ENCODE measurements around the gene PRDM5.

PRDM5 gene

DNA sequence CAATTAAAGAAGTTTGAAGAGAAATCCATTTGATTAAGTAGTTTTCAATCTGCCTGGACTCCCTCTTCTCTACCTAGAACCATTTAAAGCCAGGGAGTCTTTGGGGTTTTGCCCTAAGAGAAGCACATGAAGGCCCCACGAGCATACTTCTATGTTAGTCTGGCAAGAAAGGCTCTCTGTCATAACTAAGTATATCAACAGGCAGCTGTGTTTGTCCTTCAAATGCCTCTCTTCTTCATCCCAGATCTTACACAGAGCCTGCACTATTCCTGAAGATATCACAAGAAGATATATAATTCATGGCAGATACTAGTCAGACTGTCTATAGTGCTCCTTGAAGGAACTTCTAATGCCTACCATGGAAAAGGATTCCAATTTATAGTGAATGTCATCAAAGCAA is 206.2 kb downstream of the PRDM5 start:
- Histone ChIP-seq H3K9ac (ENCODE audit: insufficient read length, low read depth) (no peak overlapping the region), H3K36me3 (ENCODE audit: insufficient read depth, insufficient read length, low read length) (no peaks in the 10 kb centered on the region), H3K27me3 (ENCODE audit: insufficient read depth, insufficient read length) (no peaks in the 10 kb centered on the region), H3K4me3 (ENCODE audit: insufficient read length, low read depth) (no peak overlapping the region), H3K9me3 (ENCODE audit: insufficient read depth, low read length) (no peaks in the 10 kb centered on the region), H3K4me1 (ENCODE audit: insufficient read depth, insufficient read length) (no peaks in the 10 kb centered on the region)
- TF ChIP-seq ZNF274 (IDR thresholded peaks at IDR 0.05; ENCODE audit: low read depth, low read length) (no peak), SUZ12 (IDR thresholded peaks at IDR 0.05; ENCODE audit: extremely low read depth, insufficient read depth, insufficient read length) (no peak), YY1 (IDR thresholded peaks at IDR 0.05; ENCODE audit: insufficient read depth, insufficient read length) (no peak)
- no peak for DNase-seq (ENCODE audit: low read depth, low spot score)

DNA sequence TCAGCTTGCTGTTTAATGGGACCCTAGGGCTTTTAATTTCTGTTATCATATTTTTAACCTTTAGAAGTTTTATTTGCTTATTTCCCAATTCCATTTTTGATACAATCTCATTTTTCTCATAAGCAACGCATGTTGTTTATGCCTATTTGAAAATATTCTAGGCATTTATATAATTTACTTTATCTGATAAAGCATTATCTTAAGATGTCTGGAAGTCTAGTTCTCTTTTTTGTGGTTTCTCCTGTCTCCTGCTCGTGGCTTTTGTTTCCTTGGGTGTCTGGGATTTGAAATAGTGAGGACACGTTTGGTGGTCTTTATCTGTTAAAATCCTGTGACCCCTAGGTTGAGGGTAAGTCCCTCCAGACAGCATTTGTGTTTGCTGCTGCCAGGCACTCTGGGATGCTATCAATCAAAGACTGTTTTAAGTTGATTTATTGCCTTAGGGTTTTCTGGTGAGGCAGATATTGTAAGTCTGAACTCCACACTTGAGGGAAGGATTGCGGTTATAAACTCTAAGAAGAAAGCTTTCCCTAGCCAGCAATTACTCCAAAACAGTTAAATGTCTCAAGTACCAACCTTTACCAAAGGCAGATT is 208.0 kb downstream of the PRDM5 start:
- H3K27me3 ChIP-seq (ENCODE audit: insufficient read depth, insufficient read length) = no peaks in the 10 kb centered on the region
- DNase-seq (ENCODE audit: low read depth, low spot score) = no peak
- TF ChIP-seq SUZ12 (IDR thresholded peaks at IDR 0.05; ENCODE audit: extremely low read depth, insufficient read depth, insufficient read length) (no peak), ZNF274 (IDR thresholded peaks at IDR 0.05; ENCODE audit: low read depth, low read length) (no peak), YY1 (IDR thresholded peaks at IDR 0.05; ENCODE audit: insufficient read depth, insufficient read length) (no peak)
- no peak overlapping the region for H3K9ac ChIP-seq (ENCODE audit: insufficient read length, low read depth)
- H3K4me1 ChIP-seq (ENCODE audit: insufficient read depth, insufficient read length) = no peaks in the 10 kb centered on the region
- H3K4me3 ChIP-seq (ENCODE audit: insufficient read length, low read depth) = no peak overlapping the region
- no peaks in the 10 kb centered on the region for H3K9me3 ChIP-seq (ENCODE audit: insufficient read depth, low read length)
- H3K36me3 ChIP-seq (ENCODE audit: insufficient read depth, insufficient read length, low read length) = no peaks in the 10 kb centered on the region

DNA sequence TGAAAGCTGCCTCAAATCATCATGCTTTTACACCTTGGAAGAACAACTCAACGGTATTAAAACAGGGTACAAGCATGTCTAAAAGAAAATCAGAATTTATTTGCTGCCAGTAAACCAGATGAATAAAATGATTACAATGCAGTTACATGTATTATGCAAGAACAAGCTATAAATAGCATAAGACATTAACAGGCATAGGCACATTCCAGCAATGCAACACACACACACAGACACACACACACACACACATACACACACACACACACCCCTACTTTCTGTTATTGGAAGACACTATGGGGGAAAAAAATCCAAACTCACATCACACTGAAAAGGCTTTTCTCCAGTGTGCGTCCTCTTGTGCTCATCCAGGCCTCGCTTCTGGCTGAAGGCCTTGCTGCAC is 212.5 kb downstream of the PRDM5 start:
- no peaks in the 10 kb centered on the region for H3K36me3 ChIP-seq (ENCODE audit: insufficient read depth, insufficient read length, low read length)
- no peak overlapping the region for H3K9ac ChIP-seq (ENCODE audit: insufficient read length, low read depth)
- no peak for DNase-seq (ENCODE audit: low read depth, low spot score)
- H3K9me3 ChIP-seq (ENCODE audit: insufficient read depth, low read length) = no peaks in the 10 kb centered on the region
- H3K4me1 ChIP-seq (ENCODE audit: insufficient read depth, insufficient read length) = no peaks in the 10 kb centered on the region
- H3K4me3 ChIP-seq (ENCODE audit: insufficient read length, low read depth) = no peak overlapping the region
- H3K27me3 ChIP-seq (ENCODE audit: insufficient read depth, insufficient read length) = no peaks in the 10 kb centered on the region
- no peak for TF ChIP-seq SUZ12 (IDR thresholded peaks at IDR 0.05; ENCODE audit: extremely low read depth, insufficient read depth, insufficient read length)
- TF ChIP-seq ZNF274 (IDR thresholded peaks at IDR 0.05; ENCODE audit: low read depth, low read length) = no peak
- TF ChIP-seq YY1 (IDR thresholded peaks at IDR 0.05; ENCODE audit: insufficient read depth, insufficient read length) = no peak

DNA sequence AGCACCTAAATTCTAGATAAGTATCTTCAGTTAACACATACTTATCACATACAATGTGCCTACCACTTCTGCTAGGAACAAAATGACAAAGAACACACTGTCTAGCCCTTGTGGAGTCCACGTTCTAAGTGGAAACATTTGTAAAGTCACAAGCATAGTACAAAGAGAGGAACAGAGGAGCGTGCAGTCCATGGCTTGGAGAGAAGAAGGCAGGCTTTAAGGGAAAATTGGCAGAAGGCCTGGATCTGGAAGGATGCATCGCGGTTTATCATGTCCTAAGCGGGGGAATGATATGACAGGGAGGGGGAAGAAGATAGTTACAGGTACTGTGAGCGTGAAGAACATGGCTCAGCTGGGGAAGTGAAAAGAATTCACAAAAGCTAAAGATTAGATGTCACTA is 218.0 kb downstream of the PRDM5 start:
- DNase-seq (ENCODE audit: low read depth, low spot score) = no peak
- Histone ChIP-seq H3K9ac (ENCODE audit: insufficient read length, low read depth) (no peak overlapping the region), H3K36me3 (ENCODE audit: insufficient read depth, insufficient read length, low read length) (no peaks in the 10 kb centered on the region), H3K4me3 (ENCODE audit: insufficient read length, low read depth) (no peak overlapping the region), H3K9me3 (ENCODE audit: insufficient read depth, low read length) (no peaks in the 10 kb centered on the region), H3K4me1 (ENCODE audit: insufficient read depth, insufficient read length) (no peaks in the 10 kb centered on the region), H3K27me3 (ENCODE audit: insufficient read depth, insufficient read length) (no peaks in the 10 kb centered on the region)
- TF ChIP-seq YY1 (IDR thresholded peaks at IDR 0.05; ENCODE audit: insufficient read depth, insufficient read length) (no peak), SUZ12 (IDR thresholded peaks at IDR 0.05; ENCODE audit: extremely low read depth, insufficient read depth, insufficient read length) (no peak), ZNF274 (IDR thresholded peaks at IDR 0.05; ENCODE audit: low read depth, low read length) (no peak)

DNA sequence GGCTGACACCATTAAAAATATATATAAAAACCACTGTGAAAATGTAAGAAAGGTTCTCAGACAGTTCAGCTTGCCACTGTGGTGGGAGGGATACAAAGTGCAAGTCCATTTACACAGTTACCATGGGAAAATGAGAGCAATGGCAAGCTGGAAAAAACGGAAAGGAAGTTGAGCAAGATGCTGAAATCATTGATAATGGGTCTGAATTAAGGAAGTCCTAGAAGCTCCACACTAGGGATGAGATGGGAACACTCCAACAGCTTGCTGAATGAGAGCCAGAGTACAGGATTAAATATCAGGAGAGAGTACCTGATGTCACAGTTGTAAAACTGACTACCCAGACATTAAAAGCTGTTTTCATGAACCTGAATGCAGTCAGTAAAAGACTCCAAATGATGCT is 218.6 kb downstream of the PRDM5 start:
- H3K9me3 ChIP-seq (ENCODE audit: insufficient read depth, low read length) = no peaks in the 10 kb centered on the region
- H3K4me1 ChIP-seq (ENCODE audit: insufficient read depth, insufficient read length) = no peaks in the 10 kb centered on the region
- H3K4me3 ChIP-seq (ENCODE audit: insufficient read length, low read depth) = no peak overlapping the region
- H3K27me3 ChIP-seq (ENCODE audit: insufficient read depth, insufficient read length) = no peaks in the 10 kb centered on the region
- no peak for DNase-seq (ENCODE audit: low read depth, low spot score)
- TF ChIP-seq ZNF274 (IDR thresholded peaks at IDR 0.05; ENCODE audit: low read depth, low read length) (no peak), SUZ12 (IDR thresholded peaks at IDR 0.05; ENCODE audit: extremely low read depth, insufficient read depth, insufficient read length) (no peak), YY1 (IDR thresholded peaks at IDR 0.05; ENCODE audit: insufficient read depth, insufficient read length) (no peak)
- H3K36me3 ChIP-seq (ENCODE audit: insufficient read depth, insufficient read length, low read length) = no peaks in the 10 kb centered on the region
- H3K9ac ChIP-seq (ENCODE audit: insufficient read length, low read depth) = no peak overlapping the region

DNA sequence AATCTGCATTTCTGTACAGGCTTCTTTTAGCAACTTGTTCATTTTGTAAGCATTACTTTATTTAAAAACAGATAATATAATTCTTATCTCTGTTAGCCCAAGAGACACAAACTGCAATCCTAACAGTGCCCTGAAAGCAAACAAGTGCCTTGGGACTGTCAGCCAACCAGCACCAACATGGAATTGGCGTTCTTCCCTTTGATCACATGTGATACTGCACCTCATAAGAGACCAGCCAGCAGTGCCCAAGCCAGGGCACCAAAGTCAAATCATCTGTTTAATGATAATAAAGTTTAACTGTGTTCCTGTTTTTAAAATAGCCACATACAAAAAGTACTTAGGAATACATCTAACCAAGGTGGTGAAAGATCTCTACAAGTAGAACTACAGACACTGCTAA is 223.2 kb downstream of the PRDM5 start:
- no peaks in the 10 kb centered on the region for H3K4me1 ChIP-seq (ENCODE audit: insufficient read depth, insufficient read length)
- H3K9ac ChIP-seq (ENCODE audit: insufficient read length, low read depth) = no peak overlapping the region
- H3K9me3 ChIP-seq (ENCODE audit: insufficient read depth, low read length) = no peaks in the 10 kb centered on the region
- no peak for DNase-seq (ENCODE audit: low read depth, low spot score)
- TF ChIP-seq SUZ12 (IDR thresholded peaks at IDR 0.05; ENCODE audit: extremely low read depth, insufficient read depth, insufficient read length) = no peak
- no peak for TF ChIP-seq ZNF274 (IDR thresholded peaks at IDR 0.05; ENCODE audit: low read depth, low read length)
- no peak for TF ChIP-seq YY1 (IDR thresholded peaks at IDR 0.05; ENCODE audit: insufficient read depth, insufficient read length)
- no peak overlapping the region for H3K4me3 ChIP-seq (ENCODE audit: insufficient read length, low read depth)
- no peaks in the 10 kb centered on the region for H3K36me3 ChIP-seq (ENCODE audit: insufficient read depth, insufficient read length, low read length)
- no peaks in the 10 kb centered on the region for H3K27me3 ChIP-seq (ENCODE audit: insufficient read depth, insufficient read length)

DNA sequence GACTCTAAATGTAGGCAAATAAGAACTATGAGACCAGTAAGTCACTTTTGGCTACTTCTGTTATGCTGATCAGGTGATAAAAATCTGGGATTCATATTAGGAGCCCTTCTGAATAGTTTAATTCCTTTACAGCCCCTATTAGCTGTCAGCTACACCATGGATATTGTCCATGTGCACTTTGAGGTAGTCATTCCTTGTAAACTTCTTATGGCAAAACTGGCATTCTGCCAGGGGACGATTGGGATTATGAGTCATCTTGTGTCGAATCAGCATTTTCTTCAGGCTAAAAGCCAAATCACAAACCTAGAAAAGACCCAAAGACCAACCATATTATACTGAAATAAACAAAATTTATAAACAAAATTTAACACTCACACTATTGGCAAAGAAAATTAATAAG is 227.6 kb downstream of the PRDM5 start:
- Histone ChIP-seq H3K27me3 (ENCODE audit: insufficient read depth, insufficient read length) (no peaks in the 10 kb centered on the region), H3K4me1 (ENCODE audit: insufficient read depth, insufficient read length) (no peaks in the 10 kb centered on the region), H3K9ac (ENCODE audit: insufficient read length, low read depth) (no peak overlapping the region), H3K9me3 (ENCODE audit: insufficient read depth, low read length) (no peaks in the 10 kb centered on the region), H3K4me3 (ENCODE audit: insufficient read length, low read depth) (no peak overlapping the region), H3K36me3 (ENCODE audit: insufficient read depth, insufficient read length, low read length) (no peaks in the 10 kb centered on the region)
- no peak for TF ChIP-seq SUZ12 (IDR thresholded peaks at IDR 0.05; ENCODE audit: extremely low read depth, insufficient read depth, insufficient read length)
- no peak for TF ChIP-seq ZNF274 (IDR thresholded peaks at IDR 0.05; ENCODE audit: low read depth, low read length)
- no peak for TF ChIP-seq YY1 (IDR thresholded peaks at IDR 0.05; ENCODE audit: insufficient read depth, insufficient read length)
- DNase-seq (ENCODE audit: low read depth, low spot score) = no peak

All from NT2/D1 (cell line).